ENCODE results near the gene SPO11.
A peak's percentile ranks its signal among the peaks of the same experiment; 100 is the strongest.

SPO11 gene

DNA sequence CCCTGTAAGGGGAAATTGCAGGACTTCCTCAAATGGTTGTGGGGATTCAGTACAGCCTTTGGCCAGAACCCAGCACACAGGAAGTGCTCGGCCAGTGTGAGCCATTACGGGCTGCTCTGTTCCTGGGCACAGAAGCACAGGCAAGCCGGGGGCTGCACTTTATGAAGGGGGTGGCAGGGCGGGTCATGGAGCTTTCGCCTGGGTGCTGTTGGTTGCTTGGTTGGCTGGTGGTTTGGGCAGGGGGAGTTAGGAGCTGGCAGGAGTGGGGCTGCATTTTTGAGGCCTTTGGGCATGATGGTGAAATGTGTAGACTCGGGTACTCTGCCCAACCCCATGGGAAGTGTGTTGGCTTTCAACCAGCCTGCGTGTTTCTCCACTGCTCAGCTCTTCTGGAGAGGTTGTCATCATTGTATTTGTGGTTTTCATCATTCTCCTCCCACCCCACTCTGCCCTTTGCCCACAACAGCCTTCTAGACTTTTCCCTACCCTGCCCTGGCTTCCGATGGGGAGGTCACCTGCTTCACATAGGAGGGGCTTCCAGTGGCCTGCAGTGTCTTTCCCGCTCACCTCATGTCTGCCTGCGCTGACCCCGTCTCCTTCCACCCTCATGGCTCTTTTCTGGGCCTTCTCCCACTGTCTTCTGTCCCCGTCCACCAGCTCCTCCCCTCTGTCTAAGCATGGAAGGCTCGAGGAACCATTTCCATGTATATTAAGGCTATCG lies 45.5 kb downstream of the SPO11 start:
- DNase-seq (ENCODE audit: low read depth), result no peak
- no peak for TF ChIP-seq CTCF (IDR thresholded peaks at IDR 0.05; ENCODE audit: insufficient read depth, low read depth, low read length, missing control alignments)
- no peak overlapping the region for H3K4me3 ChIP-seq (ENCODE audit: low read depth, low read length)

- no peak for DNase-seq (ENCODE audit: low read depth)
- no peak overlapping the region for H3K4me3 ChIP-seq (ENCODE audit: low read depth, low read length)
- TF ChIP-seq CTCF (IDR thresholded peaks at IDR 0.05; ENCODE audit: insufficient read depth, low read depth, low read length, missing control alignments), result no peak
Measured at GRCh38 chr20:57375652-57376230, 46.1 kb downstream of the SPO11 start.

- no peak overlapping the region for H3K4me3 ChIP-seq (ENCODE audit: low read depth, low read length)
- TF ChIP-seq CTCF (IDR thresholded peaks at IDR 0.05; ENCODE audit: insufficient read depth, low read depth, low read length, missing control alignments), result no peak
- no peak for DNase-seq (ENCODE audit: low read depth)
Measured at GRCh38 chr20:57377350-57377749, 47.7 kb downstream of the SPO11 start.

DNA sequence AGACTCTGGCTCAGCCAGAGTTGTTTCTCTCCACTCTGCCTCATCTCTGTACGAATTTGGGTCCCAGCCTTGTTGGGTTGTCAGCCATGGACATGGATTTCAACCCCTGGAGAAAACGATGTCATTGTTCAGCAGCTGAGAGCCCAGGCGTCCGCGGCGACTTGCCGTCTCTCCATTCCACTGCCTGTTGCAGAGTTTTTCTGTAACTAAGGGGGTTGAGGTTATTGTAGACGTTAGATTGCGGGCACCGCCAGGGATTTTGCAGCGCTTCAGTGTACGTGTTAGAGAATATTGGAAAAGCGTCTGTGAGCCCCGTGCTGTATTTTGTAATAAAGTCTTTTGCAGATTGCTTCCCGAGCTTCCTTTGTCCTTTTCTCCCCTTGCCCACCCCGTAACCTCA lies 48.5 kb downstream of the SPO11 start:
- no peak for TF ChIP-seq CTCF (IDR thresholded peaks at IDR 0.05; ENCODE audit: insufficient read depth, low read depth, low read length, missing control alignments)
- no peak for DNase-seq (ENCODE audit: low read depth)
- H3K4me3 ChIP-seq (ENCODE audit: low read depth, low read length), result no peak overlapping the region

GRCh38 chr20:57378646-57379262 lies 49.2 kb downstream of the SPO11 start:
- H3K4me3 ChIP-seq (ENCODE audit: low read depth, low read length), result no peak overlapping the region
- TF ChIP-seq CTCF (IDR thresholded peaks at IDR 0.05; ENCODE audit: insufficient read depth, low read depth, low read length, missing control alignments), result no peak
- peak; percentile 58 for DNase-seq (ENCODE audit: low read depth)

DNA sequence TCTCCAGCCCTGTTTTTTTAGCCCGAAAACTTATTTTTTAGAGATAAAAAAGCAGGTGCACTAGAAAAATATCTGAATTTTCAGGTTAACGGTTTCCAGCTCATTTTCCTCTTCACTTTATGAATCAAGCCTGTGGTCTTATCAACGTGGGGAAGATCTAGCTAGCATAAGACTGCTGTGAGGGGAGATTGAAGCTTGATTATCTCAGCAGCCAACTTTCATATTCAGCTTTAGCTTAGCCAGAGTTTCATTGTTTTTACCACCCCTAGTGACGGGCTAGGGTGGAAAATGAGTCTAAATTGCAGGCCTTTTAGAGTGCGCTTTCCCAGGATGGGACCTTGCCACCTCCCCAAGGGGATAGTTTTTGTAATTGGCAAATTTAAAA lies 49.7 kb downstream of the SPO11 start:
- TF ChIP-seq CTCF (IDR thresholded peaks at IDR 0.05; ENCODE audit: insufficient read depth, low read depth, low read length, missing control alignments), result no peak
- no peak for DNase-seq (ENCODE audit: low read depth)
- no peak overlapping the region for H3K4me3 ChIP-seq (ENCODE audit: low read depth, low read length)

All from GM12865 (cell line).